ENCODE data around the gene SYTL4.

- TF ChIP-seq CTCF (IDR thresholded peaks at IDR 0.05) (no peak), POLR2A (IDR thresholded peaks at IDR 0.05) (no peak)
Observed at GRCh38 chrX:100677611-100678181, 54.2 kb downstream of the SYTL4 start.

Measured in esophagus squamous epithelium (tissue), 4 donors.